ENCODE data around the gene PAN3. TPM values are rescaled to one million over a fixed set of nuclear protein-coding genes. Genes with fewer than 3 reads are reported as not detected.

PAN3 gene
- total RNA-seq, 2 experiments from 2014 or later: 30.9 to 32.9 TPM

DNA sequence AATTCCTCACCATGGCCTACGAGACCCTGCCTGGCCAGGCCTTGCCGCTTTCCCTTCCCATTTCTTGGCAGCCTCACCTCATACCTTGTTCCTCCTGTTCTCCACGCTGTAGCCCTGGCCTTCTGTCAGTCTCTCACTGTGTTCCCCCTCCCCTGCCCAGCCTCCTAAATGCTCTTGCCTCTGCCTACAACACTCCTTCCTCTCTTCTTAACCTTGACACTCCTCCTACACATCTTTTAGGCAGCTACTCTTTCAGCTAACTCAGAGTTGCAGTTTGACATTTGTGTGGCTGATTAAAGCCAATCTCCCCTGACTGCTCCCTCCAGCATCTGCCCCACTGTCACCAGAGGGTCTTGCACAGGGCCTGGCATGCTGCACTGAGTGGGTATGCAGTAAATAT, 205.8 kb downstream of the PAN3 start:
- Mint-ChIP-seq H3K27me3 (no peaks in the 10 kb centered on the region), H3K9me3 (no peaks in the 10 kb centered on the region), H3K27ac (no peak overlapping the region), H3K36me3 (ENCODE audit: low read depth) (no peaks in the 10 kb centered on the region), H3K4me3 (no peak overlapping the region), H3K4me1 (ENCODE audit: low read depth) (peaks cover 16% of the 10 kb centered on the region)
- CTCF ChIA-PET: no interaction called here
- TF ChIP-seq, protein P1, sequence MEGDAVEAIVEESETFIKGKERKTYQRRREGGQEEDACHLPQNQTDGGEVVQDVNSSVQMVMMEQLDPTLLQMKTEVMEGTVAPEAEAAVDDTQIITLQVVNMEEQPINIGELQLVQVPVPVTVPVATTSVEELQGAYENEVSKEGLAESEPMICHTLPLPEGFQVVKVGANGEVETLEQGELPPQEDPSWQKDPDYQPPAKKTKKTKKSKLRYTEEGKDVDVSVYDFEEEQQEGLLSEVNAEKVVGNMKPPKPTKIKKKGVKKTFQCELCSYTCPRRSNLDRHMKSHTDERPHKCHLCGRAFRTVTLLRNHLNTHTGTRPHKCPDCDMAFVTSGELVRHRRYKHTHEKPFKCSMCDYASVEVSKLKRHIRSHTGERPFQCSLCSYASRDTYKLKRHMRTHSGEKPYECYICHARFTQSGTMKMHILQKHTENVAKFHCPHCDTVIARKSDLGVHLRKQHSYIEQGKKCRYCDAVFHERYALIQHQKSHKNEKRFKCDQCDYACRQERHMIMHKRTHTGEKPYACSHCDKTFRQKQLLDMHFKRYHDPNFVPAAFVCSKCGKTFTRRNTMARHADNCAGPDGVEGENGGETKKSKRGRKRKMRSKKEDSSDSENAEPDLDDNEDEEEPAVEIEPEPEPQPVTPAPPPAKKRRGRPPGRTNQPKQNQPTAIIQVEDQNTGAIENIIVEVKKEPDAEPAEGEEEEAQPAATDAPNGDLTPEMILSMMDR (IDR thresholded peaks at IDR 0.05): no peak
- intact Hi-C loops (cut with micrococcal nuclease): no loop called here
- ATAC-seq: no peak
- DNase-seq: no peak
- POLR2A ChIA-PET: no interaction called here

Other genes with a start within 250 kb of the PAN3 start
- not detected for gene PDX1, start 218.5 kb upstream of the PAN3 start, total RNA-seq
- not detected for gene CDX2, start 169.2 kb upstream of the PAN3 start, total RNA-seq
- not detected for gene URAD, start 149.9 kb upstream of the PAN3 start, total RNA-seq
- not detected for gene FLT3, start 38.0 kb upstream of the PAN3 start, total RNA-seq

Data from activated CD8-positive, alpha-beta T cell treated with anti-CD3 and anti-CD28 coated beads for 36 hours (primary cell).